Ecto neural progenitor cell (in vitro differentiated cells): ENCODE data around the gene RNF2.

ENCODE experiments used
- DNase-seq: peaks from one replicate; pipeline ENCODE4 v3.0.0-alpha.2; 2018; ENCODE audit warnings: low spot score

RNF2 gene

DNA sequence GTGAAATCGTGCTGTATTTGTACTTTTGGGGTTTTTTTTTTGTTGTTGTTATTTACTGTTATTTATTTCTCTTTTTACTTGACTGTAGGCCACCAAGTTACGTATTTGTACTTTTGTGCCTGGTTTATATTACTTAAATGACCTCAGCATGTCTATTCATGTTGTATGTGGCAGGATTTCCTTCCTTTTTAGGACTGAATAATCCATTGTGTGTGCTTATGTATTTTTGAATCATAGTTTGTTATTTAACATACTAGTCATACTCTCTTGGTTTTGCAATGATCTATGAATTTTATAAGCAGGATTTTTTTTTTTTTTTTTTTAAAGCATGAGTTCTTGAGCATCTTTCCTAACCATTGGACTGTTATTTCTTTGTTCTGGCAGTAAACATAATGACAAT, 51.2 kb downstream of the RNF2 start:
- DNase-seq = no peak

- no peak for DNase-seq
These were observed 58.7 kb downstream of the RNF2 start for GRCh38 chr1:185104083-185104482.

DNA sequence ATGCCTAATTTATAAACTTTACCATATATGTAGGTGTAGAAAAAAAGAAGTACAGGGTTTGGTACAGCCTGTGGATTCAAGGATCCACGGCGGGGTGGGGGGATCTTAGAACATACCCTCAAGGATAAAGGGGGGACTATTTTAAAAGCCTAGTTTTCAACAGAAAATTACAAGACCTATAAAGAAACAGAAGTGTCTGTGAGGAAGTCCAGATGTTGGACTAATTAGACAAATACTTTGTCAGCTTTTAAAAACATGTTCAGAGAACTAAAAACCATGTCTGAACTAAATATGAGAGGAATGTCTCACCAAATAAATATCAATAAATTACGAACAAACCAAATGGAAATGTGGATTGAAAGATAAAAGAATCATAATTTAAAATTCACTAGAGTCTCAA, 59.8 kb downstream of the RNF2 start:
- DNase-seq = no peak

DNA sequence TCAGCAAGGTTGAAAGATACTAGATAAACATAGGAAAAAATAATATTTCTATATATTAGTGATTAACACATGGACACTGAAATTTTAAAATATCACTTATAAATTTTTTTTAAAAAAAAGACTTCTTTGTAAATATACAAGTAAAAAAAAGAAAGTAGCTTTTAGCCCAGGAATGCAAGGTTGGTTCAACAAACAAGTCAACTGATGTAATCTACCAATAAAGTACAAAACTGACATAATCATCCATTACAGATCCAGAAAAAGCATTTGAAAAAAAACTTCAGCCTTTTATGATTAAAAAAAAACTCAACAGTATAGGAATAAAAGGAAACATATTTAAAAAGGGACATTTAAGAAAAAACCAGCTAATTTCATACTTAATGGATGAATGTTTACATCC, 63.0 kb downstream of the RNF2 start:
- DNase-seq = no peak

DNA sequence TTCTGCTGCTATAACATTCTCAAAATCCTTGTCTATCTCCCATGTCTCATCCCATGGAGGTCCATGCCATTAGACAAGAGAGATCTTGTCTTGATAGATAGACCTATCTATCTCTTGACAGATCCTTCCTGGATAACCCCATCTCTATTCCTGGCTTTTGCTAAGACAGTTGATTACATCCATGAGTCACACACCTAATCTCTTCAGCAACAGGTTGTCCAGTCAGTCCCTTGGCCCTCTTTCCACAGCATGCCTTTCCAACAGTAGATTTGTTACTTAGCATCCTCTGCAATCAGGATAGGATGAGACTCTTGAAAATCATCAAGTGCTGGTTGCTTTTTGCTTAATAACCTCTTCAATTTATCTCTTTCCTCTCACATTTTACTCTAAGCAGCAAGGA, 64.8 kb downstream of the RNF2 start:
- no peak for DNase-seq

GRCh38 chr1:185111873-185112272, 66.5 kb downstream of the RNF2 start:
- no peak for DNase-seq

GRCh38 chr1:185112356-185112755, 67.0 kb downstream of the RNF2 start:
- no peak for DNase-seq

GRCh38 chr1:185129708-185130107, 84.3 kb downstream of the RNF2 start:
- DNase-seq = no peak

DNA sequence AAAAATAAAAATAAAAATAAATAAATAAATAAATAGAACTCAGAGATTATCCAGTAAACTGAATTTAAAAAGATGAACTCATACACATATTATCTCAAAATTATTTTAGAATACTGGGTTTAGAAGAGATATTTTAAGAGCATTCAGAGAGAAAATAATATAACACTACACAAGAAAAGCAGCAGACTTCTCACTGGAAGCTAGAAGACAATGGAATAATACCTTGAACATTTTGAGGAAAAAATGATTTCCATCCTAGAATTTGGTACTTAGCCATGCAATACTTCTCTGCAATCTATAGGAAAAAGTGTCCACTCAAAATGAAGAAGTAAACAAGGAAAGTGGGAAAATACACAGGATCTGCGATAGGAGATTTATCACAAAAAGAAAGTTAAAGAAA, 87.2 kb downstream of the RNF2 start:
- no peak for DNase-seq

- DNase-seq = no peak
These were observed 92.7 kb downstream of the RNF2 start for GRCh38 chr1:185137896-185138545.

GRCh38 chr1:185139246-185139645, 93.9 kb downstream of the RNF2 start:
- no peak for DNase-seq

GRCh38 chr1:185144233-185144632, 98.9 kb downstream of the RNF2 start:
- no peak for DNase-seq

DNA sequence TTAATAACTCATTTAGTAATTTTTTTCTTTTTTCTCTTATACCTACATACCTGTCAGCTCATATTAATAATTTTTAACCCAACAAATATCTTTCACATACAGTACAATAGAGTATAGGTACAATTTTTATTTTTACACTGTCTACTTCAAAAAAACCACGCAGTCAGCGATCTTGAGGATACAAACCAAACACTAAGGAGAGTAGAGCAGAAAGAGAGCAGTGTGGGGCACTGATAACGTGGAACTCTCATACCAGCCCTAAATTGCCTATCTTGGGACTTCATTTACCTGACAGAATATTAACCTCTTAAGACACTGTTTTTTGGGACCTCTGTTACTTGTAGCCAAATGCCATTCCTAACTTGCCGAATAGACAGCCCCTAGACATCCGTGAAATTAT, 105.9 kb downstream of the RNF2 start:
- DNase-seq = no peak
